Measurements from ENCODE around the gene HSPA12A. TPM values are rescaled to one million over a fixed set of nuclear protein-coding genes. Genes with fewer than 3 reads are reported as not detected.

Gene HSPA12A
- total and polyA plus RNA-seq, 9 of the 15 experiments (the other 6 are each of a cell fraction or from before 2014, with no cell fraction given): 0.01 to 0.18 (median 0.04) TPM; not detected in 4

GRCh38 chr10:116715341-116715740, 27.0 kb downstream of the HSPA12A start (continued):
- no peak for TF ChIP-seq KAT2B (IDR thresholded peaks at IDR 0.05; ENCODE audit: low read depth, low read length)
- no peak for TF ChIP-seq ZSCAN29 (IDR thresholded peaks at IDR 0.05)
- TF ChIP-seq KHSRP (IDR thresholded peaks at IDR 0.05): no peak

- H3K9ac ChIP-seq (ENCODE audit: insufficient read depth in 1 of 2, low read depth in 2 of 2, low read length in 2 of 2): no peak overlapping the region
- FAIRE-seq (no peak), ATAC-seq (no peak), DNase-seq (ENCODE audit: extremely low read depth in 1 of 4, low spot score in 3 of 4) (no peak)
- CTCF ChIA-PET (ENCODE audit: low intra/inter-chr PET ratio): no interaction called here
- intact Hi-C loops (cut with micrococcal nuclease): no loop called here
- no peak overlapping the region for H3K27ac ChIP-seq (ENCODE audit: extremely low read depth, low read depth, low read length)
- POLR2A ChIA-PET: no interaction called here
- H3K36me3 ChIP-seq (ENCODE audit: control insufficient read depth, insufficient read depth, low read length): no peaks in the 10 kb centered on the region
- no peaks in the 10 kb centered on the region for H3K4me1 ChIP-seq (replicated peaks in 1 of 2; ENCODE audit: control insufficient read depth in 2 of 2, insufficient read depth in 2 of 2, low read length in 2 of 2)
- WGBS (ENCODE audit: insufficient coverage, low coverage, missing lambda C conversion rate): no CpG with 5 or more reads among the region's 1 CpG
- H3K79me2 ChIP-seq (ENCODE audit: control insufficient read depth, insufficient read depth, low read length): no peaks in the 10 kb centered on the region
- no peaks in the 10 kb centered on the region for H3K9me3 ChIP-seq (replicated peaks; ENCODE audit: control insufficient read depth, insufficient read depth, low read depth, low read length)
- H3K4me3 ChIP-seq: no peak overlapping the region
- H3K9me1 ChIP-seq (ENCODE audit: control insufficient read depth, insufficient read depth, low read length): no peaks in the 10 kb centered on the region
- no TSS peak for BruUV-seq (replicated peaks)
- no peak overlapping the region for H3K4me2 ChIP-seq (ENCODE audit: insufficient read depth, low read length)
- in situ Hi-C loops (cut with MboI): no loop called here
- H2AFZ ChIP-seq (ENCODE audit: low read depth, low read length): no peak overlapping the region
- H4K20me1 ChIP-seq (replicated peaks; ENCODE audit: control insufficient read depth, insufficient read depth, low read length): no peaks in the 10 kb centered on the region
- peaks cover 0 to 8% of the 10 kb centered on the region in 2 experiments; a peak in 2 of 5 replicates for H3K27me3 ChIP-seq (ENCODE audit: control insufficient read depth in 2 of 2, insufficient read depth in 2 of 2, low read length in 2 of 2)
- TF ChIP-seq JUN (IDR thresholded peaks at IDR 0.05; ENCODE audit: borderline replicate concordance, low read depth, low read length) (no peak), JUN (CRISPR knock-in tag; IDR thresholded peaks at IDR 0.05; ENCODE audit: borderline replicate concordance) (no peak), ATF6 (CRISPR knock-in tag; IDR thresholded peaks at IDR 0.05) (no peak), ZNF232 (CRISPR knock-in tag; IDR thresholded peaks at IDR 0.05) (no peak), SAP30 (IDR thresholded peaks at IDR 0.05; ENCODE audit: borderline replicate concordance, insufficient read depth, low read depth, low read length, poor library complexity, severe bottlenecking) (no peak), MXI1 (IDR thresholded peaks at IDR 0.05; ENCODE audit: low read depth, low read length) (no peak), SETDB1 (IDR thresholded peaks at IDR 0.05; ENCODE audit: low read length) (no peak), DIDO1 (tag; IDR thresholded peaks at IDR 0.05; ENCODE audit: low read depth) (no peak), ILK (tag; IDR thresholded peaks at IDR 0.05; ENCODE audit: borderline replicate concordance, low read depth) (no peak), GTF2A2 (tag; IDR thresholded peaks at IDR 0.05) (no peak), E2F1 (CRISPR knock-in tag; IDR thresholded peaks at IDR 0.05) (no peak)
These were observed 28.5 kb downstream of the HSPA12A start for GRCh38 chr10:116713846-116714245.

All from K562 (cell line).